HG03469 (cell line): Measurements from ENCODE around the gene AADACL3.
"Not testable (repeated sequence)": the region's sequence is repeated elsewhere in the genome, so short reads cannot be mapped to it uniquely, and the experiment has no call there.

Experiments
- ATAC-seq: cut with Tn5 transposase; IDR thresholded peaks from one replicate; pipeline ENCODE4 v1.9.1; 2021; ENCODE audit warnings: mild to moderate bottlenecking, moderate library complexity, moderate number of reproducible peaks; ENCODE audit not compliant: unreplicated experiment

The AADACL3 gene

DNA sequence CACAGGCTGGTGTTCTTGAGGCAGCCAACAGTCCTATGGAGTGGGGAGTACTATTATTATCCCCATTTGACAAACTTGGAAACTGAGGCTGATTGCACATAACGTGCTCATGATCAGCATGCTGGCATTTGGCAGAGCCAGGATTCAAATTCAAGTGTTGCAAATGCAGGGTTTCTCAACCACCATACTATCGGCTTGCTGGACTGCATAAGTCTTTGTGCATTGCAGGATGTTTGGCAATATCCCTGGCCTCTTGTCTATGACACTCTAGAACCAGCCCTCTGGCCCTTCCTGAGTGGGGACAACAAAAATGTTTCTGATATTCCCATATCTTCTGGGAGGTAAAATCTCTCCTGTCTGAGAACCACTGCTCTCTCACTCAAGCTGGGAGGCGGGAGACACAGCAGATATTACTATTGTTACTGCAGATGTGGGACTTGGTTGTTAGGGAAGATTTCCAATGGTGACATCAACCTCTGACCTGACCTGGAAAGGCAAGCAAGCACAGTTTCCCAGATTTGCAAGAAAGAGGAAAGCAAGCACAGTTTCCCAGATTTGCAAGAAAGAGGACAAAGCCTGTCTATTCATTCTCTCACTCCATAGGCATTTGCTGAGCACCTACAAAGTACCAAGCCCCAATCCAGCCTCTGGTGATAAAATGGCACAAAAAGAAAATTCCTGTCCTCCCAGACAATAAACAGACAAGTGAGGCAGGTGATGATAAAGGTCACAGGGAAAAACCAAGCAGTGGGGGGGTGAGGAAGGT, 1.0 kb upstream of the AADACL3 start:
- no peak for ATAC-seq

- ATAC-seq: no peak
Observed at GRCh38 chr1:12717301-12717838, 1.5 kb downstream of the AADACL3 start.

DNA sequence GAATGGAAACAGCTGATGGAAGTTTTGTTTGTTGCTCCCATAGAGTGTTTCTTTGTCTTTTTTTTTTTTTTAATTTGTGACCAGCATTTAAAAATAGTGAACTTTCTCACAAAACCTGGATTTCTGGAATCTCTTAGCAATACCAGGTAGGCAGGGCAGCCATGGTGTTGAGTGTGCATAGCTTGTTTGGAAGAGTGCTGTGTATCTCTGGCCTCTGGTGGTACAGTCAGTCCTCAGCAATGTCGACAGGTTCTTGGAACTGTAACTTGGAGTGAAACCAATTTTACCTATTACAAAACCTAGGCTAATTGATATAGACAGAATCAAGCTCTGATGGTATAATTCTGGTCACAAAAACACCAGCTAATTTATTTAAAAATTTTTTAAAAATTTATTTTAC, 6.7 kb downstream of the AADACL3 start:
- ATAC-seq: no peak

- ATAC-seq: no peak
Observed at GRCh38 chr1:12728391-12728790, 12.5 kb downstream of the AADACL3 start.

GRCh38 chr1:12730156-12730555, 14.2 kb downstream of the AADACL3 start:
- ATAC-seq: no peak

- ATAC-seq: not testable (repeated sequence)
Observed at GRCh38 chr1:12731084-12731483, 15.2 kb downstream of the AADACL3 start.

DNA sequence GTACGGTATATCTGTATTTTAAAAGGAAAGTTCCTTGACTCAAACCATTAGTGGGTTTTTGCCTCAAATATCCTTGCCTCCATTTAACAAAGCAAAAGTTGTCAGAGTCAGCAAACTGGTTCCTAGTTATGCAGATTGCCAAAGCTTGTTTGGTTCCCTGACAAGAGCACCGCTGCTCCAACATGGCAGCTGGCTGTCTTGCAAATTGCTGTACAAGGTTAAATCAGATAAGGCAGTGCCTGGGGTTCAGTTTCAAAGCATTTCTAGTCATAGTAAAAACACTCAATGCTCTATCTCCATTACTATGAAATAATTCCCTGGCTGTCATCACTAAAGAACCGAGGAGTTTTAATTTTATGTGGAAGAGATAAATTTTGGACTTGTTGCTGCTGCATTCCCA, 18.7 kb downstream of the AADACL3 start:
- ATAC-seq: no peak

GRCh38 chr1:12738934-12739333, 23.0 kb downstream of the AADACL3 start:
- ATAC-seq: no peak

GRCh38 chr1:12739613-12740012, 23.7 kb downstream of the AADACL3 start:
- ATAC-seq: no peak

- no peak for ATAC-seq
Observed at GRCh38 chr1:12741946-12742345, 26.0 kb downstream of the AADACL3 start.

- no peak for ATAC-seq
Observed at GRCh38 chr1:12745126-12745991, 29.4 kb downstream of the AADACL3 start.

GRCh38 chr1:12745992-12746323, 30.0 kb downstream of the AADACL3 start, which contains the start of gene CFAP107:
TSS of gene CFAP107 (plus strand) at chr1:12746200. CDS start at chr1:12746431, 231 bp downstream.
- ATAC-seq: no peak

DNA sequence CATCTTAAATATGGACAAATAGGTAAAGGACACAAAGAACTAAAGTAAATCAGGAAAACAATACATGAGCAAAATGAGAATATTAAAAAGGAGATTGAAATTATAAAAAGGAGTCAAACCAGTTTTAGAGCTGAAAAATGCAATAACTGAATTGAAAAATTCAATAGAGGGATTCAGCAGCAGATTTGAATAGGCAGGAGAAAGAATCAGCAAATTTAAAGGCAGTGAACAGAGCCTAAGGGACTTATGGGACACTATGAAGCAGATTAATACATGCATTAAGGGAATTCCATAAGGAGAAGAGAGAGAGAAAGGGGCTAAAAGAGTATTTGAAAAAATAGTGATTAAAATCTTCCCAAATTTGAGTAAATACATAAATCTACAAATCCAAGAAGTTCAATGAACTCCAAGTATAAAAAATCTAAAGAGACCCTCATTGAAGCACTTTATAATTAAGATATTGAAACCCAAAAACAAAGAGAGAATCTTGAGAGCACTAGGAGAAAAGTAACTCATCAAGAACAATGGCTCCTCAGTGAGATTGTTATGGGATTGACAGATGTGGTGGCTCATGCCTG, 33.0 kb downstream of the AADACL3 start:
- ATAC-seq: no peak

DNA sequence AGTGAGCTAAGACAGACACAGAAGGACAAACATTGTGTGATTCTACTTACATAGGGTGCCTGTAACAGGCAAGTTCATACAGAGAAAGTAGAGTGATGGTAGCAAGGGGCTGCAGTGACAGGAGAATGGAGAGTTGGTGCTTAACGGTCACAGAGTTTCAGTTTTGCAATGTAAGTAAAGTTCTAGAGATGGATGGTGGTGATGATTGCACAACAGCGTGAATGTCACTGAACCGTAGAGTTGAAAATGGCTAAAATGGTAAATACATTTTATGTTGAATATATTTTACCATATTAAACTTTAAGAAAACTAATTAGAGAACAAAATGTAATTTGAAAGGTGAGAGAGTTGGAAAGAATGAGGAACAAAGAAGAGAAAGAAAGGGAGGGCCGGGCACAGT, 38.8 kb downstream of the AADACL3 start:
- no peak for ATAC-seq

- no peak for ATAC-seq
Observed at GRCh38 chr1:12756273-12756672, 40.4 kb downstream of the AADACL3 start.

DNA sequence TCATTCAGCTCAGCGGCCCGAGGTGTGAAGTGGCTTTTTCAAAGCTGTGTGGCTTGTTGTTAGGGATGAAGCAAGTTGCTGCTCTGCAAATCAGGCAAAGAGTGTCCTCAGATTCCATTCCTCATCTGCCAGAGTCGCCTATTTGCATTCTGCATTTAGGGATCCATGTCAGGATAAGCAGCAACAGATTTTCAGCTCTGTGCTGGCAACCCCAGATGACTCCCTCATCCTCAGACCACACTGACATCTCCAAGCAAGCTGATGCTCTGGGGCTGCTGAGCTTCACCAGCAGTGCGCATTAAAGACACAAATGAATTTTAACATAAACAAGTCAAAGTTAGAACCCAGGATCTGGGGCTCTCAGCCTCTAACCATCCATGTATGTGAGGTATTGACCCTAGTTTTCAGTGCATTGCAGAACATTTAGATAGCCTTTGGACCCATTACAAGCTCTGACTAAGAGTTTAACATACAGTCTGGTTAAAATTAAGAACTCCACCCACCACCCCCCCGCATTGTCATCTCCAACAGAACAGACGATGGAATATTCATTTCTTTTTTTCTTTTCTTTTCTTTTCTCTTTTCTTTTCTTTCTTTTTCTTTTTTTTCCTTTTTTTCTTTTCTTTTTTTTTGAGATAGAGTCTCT, 41.0 kb downstream of the AADACL3 start:
- no peak for ATAC-seq

- no peak for ATAC-seq
Observed at GRCh38 chr1:12757836-12758235, 41.9 kb downstream of the AADACL3 start.

- no peak for ATAC-seq
Observed at GRCh38 chr1:12760256-12760795, 44.4 kb downstream of the AADACL3 start.

GRCh38 chr1:12761781-12762180, 45.9 kb downstream of the AADACL3 start:
- ATAC-seq: no peak

DNA sequence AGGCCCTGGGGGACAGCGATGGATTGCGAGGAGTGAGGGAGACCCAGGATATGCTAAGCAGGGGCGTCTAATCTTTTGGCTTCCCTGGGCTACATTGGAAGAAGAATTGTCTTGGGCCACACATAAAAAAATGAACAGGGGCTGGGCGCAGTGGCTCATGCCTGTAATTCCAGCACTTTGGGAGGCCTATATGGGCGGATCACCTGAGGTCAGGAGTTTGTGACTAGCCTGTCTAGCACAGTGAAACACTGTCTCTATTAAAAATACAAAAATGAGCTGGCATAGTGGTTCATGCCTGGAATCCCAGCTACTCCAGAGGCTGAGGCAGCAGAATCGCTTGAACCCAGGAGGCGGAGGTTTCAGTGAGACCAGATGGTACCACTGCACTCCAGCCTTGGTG, 46.9 kb downstream of the AADACL3 start:
- ATAC-seq: no peak

- ATAC-seq: no peak
Observed at GRCh38 chr1:12763479-12763878, 47.6 kb downstream of the AADACL3 start.
